RKO (cell line): ENCODE measurements around the gene GLIS1.

Experiments
- DNase-seq: peaks from one replicate; pipeline ENCODE4 v3.0.0-alpha.2; 2016; ENCODE audit warnings: low spot score

The GLIS1 gene

DNA sequence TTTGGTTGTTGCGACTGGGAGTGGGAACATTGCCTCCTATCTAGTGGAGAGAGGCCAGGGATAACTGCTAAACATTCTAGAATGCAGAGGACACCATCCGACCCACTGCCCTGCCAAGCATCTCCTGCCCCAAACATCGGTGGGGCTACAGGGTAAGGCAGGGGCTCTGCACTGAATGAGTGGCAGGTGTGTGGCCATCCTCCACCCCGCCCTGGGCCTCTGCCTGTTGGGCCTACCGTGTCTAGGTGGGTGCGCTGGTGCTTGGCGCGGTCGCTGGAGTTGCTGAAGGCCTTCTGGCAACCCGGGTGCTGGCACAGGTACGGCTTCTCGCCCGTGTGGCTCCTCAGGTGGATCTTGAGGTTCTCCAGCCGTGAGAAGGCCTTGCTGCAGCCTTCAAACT, 209.4 kb downstream of the GLIS1 start:
- DNase-seq, result no peak

- no peak for DNase-seq
These were observed 211.6 kb downstream of the GLIS1 start for GRCh38 chr1:53527368-53527767.

DNA sequence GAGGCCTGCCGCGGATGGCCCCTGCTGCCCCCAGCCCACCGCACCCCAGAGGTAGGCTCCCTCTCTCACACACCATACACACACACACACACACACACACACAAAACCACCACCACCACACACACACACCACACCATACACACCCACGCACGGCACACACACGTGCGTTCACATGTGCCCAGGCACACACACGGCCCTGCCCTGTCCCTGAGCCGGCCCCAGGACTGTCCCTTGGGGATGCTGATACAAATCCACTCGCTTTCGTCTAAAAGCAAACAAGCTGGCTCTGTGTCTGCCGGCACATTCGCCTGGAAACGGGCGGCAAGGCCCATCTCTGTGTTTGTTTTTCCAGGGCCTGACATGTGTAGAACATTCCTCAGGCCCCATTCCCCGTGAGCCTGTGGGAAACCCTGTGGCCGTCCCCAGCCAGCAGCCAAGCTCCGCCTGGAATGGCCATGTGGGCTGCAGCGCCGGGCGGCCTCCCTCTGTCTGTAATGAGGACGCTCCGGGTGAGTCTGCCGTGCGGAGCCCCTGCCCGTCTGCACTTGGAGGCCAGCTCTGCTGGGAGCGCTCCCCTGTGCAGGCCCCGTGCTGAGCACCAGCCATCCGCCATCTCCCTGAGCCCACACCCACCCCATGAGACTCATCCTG, 212.4 kb downstream of the GLIS1 start:
- DNase-seq, result no peak

DNA sequence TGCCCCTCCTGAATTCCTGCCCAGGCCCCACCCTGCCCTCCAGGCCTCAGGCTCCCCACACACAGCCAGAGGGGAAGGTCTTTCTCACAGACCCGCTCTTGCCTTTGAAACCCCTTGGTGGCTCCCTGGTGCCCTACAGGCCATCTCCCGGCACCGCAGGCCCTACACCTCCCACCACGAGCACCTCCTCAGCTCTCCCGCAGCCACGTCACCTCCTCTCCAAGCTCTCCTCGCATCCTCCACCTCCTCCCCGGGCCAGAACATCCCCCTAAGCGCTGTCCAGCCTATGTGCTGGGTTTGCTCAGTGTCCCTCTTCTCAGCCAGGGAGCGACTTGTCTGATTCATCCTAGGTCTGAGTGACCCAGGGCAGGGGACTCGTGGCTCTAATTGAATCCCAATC, 213.4 kb downstream of the GLIS1 start:
- DNase-seq, result peak; percentile 21

GRCh38 chr1:53524428-53525375, 214.3 kb downstream of the GLIS1 start:
- DNase-seq, result no peak

- no peak for DNase-seq
These were observed 216.9 kb downstream of the GLIS1 start for GRCh38 chr1:53521924-53522552.

DNA sequence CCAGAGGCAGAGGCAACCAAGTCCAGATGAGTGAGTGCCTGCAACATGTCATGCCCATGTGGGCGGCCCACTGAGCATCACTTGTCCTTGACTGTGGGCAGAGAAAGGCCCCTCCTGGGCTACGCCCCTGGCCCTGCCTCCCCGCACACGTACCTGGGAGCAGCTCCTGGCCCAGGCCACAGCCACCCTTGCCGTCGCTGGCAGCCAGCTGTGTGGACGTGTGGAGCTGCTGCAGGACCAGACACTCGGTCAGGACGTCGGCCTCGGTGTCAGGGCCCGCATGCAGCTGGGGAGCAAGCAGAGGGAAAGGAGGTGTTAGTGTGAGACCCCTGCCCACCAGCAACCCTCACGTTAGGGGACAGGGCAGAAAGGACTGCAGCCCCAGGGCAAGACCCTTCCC, 218.5 kb downstream of the GLIS1 start:
- no peak for DNase-seq

DNA sequence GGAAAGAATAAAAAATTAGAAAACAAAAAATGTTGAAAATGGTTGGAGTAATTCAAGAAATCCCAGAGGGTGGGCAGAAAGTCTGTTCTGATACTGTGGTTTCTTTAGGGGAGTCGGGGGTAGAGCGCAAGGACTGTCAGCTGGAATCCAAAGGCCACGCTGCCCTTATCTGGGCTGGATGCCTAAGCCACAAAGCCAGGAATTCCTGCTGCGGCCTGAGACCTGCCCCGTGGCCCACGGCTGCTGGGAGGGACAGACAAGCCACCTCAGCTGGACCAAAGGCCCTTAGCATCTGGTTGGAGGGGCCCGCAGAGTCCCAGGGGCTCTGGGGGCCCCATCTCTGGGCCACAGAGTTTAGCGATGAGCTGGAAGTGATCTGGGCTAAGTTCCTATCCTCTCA, 219.5 kb downstream of the GLIS1 start:
- DNase-seq, result no peak

- DNase-seq, result no peak
These were observed 220.2 kb downstream of the GLIS1 start for GRCh38 chr1:53518775-53519174.

- DNase-seq, result no peak
These were observed 221.1 kb downstream of the GLIS1 start for GRCh38 chr1:53517821-53518352.

DNA sequence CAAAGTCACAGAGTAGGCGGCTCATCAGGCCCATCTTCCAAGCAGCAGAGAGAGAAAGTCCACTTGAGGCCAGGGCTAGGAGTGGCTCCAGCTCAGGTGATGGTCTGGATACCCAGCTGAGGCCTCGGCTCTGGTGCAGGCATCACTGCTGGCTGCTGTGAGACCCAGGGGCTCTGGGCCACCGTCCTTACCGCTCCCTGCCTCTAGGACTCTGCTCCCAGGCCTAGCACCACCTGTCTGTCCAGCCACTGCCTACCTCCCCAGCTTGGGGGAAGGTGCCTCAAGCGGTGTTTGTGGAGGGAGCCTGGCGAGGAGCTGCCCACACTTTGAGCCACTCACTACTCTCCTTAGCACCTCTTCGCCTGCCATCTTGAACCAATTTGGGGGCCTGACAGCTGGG, 221.9 kb downstream of the GLIS1 start:
- no peak for DNase-seq

DNA sequence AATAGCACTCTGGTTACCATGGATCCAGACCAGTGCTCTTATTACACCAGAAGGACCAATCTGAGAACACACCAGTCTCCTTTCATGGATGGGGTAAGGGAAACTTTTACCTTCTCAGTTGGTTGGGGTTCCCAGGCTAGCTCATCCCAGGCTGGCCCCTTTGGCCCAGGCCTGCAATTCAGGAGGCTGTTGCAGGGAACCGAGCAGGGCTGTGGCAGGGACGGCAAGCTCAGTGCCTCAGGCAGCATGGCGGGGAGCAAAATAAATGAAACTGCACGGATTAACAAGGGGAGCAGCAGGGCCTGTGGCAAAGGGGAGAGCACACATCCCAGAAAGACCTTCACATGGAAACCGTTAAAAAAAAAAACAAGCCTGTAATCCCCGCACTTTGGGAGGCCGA, 222.8 kb downstream of the GLIS1 start:
- DNase-seq, result no peak

DNA sequence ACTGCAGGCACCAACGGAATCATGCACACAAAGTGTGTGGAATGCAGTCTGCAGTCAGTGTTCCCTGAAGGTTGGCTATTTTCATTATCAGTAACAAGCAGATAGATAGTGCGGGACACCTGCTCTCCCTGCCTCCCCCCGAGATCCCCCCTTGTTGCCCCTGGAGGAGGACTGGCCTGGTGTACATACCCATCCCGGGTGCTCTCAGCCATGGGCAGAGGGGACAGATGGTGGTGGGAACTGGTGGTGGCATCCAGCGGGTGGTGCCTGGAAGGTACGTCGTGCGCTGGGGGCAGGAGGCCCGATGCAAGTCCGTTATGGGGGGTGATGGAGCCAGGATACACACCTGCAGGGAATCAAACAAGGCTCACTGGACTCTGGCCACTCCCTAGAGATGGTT, 224.5 kb downstream of the GLIS1 start:
- no peak for DNase-seq

DNA sequence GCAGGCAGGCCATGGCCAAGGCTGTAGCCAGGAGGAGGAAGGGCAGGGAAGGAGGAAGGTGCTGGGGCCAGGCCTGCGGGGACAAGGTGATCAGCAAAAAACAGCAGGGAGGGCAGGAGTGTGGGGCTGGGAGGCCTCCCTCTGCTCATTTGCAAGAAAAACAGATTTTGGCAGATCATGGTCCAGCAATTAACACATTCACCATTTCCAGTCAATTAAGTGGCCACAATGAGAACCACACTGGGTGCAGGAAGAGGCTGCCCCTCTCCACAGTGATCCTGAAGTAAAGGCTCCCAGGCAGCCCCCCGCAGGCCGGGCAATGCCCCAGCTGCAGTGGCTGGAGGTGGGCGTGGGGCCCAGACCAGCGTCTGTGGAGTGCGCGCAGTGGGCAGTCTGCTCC, 225.1 kb downstream of the GLIS1 start:
- no peak for DNase-seq

DNA sequence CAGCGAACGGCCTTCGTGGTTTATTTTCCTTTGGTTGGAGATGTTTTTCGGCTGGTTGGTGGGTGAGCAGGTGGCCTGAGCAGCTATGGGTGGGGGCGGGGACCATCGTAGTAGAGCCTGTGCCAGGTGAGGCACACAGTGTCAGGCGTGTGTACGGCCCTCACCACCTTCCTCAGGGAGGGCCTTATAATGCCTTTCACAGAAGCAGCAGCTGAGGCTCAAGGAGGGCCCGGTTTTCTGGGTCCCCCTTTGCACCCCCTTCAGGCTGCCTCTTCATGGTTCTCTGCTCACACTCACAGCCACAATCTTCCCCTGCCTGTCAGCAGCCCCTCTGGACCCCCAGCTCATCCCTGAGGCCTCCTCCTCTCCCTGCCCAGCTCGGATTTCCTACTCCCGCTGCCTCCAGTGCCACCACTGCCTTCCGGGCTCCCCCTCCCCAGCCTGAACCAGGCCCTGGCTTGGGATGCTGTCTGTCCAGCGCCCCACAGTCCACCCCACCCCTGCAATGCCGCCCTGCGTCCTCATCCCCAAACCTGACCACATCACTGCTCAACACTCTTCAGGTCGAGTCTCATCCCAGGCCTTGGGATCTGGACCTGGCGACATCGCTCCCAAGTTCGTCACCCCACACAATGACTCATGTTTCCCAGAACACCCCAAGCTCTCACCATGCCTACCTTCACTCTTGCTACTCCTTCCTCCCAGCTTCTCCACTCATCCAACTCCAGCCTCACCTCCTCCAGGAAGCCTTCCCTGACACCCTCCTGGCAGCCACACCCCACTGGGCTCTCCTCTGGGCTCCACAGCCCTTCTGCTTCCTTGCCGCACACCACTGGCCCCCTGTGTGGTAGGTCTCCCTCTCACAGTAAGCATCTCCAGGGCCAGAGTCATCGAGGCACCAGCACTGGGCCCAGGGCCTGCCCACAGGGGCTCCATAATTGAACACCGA, 225.9 kb downstream of the GLIS1 start:
- DNase-seq, result peak; percentile 20

- no peak for DNase-seq
These were observed 226.8 kb downstream of the GLIS1 start for GRCh38 chr1:53511933-53512806.

DNA sequence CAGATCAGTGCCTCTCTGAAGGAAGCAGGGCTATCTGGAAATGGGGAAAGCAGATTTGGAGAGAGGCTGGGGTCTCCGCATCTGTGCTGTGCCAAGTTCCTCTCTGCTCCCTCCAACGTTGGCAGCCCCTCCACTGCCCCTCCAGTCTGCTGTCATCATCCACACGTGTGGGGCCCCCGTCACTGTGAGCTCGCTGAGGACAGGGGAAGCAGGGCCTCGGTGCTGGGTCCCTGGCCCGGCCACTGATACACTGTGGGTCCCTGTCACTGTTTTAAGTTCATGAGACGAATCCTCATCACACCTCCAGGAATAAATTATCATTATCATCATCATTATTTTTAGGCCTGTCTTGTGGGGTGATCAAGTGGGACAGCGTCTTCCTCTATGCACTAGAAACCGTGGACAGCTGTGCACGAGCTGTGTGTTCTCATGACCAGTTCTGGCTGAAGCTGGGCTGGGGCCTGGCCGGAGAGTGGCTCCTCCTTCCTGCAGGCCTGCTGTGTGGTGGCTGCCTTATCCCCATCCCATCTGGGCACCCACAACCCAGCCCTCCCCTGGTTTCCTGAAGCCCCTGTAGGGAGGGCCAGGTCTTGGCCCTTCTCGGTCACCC, 227.5 kb downstream of the GLIS1 start:
- DNase-seq, result no peak

DNA sequence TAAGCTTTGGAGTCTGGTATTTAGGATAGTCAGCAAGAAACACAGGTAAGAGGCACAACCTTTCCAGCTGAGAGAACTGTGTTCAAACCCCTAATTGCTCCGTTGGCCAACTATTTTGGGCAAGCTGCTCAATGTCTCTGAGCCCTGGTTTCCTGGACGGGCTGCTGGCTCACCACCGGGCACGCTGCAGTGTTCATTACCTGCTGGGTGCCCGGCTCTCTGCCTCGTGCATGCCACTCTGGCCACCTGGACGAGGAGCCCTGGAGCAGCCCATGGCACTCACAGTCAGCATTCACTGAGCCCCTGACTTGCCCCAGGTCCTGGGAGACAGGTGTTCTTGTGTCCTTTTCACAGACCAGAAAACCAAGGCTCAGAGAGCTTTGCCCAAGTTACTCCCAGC, 228.7 kb downstream of the GLIS1 start:
- DNase-seq, result no peak

GRCh38 chr1:53509775-53510174, 229.2 kb downstream of the GLIS1 start:
- DNase-seq, result no peak

- peak; percentile 41 for DNase-seq
These were observed 229.8 kb downstream of the GLIS1 start for GRCh38 chr1:53508991-53509666.
